GM12874 (cell line): ENCODE measurements around the gene IFITM10.

Source experiments
- TF ChIP-seq, protein P1 (sequence below): IDR thresholded peaks from 2 replicates; pipeline ENCODE4 v1.5.1; 2011; ENCODE audit warnings: low read depth, mild to moderate bottlenecking, control low read depth, low read length, moderate library complexity; ENCODE audit not compliant: insufficient read depth

Gene IFITM10

DNA sequence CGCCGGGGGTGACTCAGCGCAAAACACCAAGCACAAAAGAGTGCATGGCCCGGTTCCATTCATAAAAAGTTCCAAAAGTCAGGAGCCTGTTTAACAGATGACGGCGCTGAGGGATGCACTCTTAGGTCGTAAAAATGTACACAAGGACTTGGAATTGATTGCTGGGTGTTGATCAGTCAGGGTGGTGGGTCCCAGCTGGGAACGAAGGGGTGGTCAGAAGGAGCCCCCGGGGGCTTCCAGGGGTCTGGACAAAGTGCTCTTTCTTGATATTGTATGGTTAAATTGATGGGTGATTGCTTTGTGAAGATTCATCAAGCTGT is 20.7 kb downstream of the IFITM10 start:
- TF ChIP-seq, protein P1, sequence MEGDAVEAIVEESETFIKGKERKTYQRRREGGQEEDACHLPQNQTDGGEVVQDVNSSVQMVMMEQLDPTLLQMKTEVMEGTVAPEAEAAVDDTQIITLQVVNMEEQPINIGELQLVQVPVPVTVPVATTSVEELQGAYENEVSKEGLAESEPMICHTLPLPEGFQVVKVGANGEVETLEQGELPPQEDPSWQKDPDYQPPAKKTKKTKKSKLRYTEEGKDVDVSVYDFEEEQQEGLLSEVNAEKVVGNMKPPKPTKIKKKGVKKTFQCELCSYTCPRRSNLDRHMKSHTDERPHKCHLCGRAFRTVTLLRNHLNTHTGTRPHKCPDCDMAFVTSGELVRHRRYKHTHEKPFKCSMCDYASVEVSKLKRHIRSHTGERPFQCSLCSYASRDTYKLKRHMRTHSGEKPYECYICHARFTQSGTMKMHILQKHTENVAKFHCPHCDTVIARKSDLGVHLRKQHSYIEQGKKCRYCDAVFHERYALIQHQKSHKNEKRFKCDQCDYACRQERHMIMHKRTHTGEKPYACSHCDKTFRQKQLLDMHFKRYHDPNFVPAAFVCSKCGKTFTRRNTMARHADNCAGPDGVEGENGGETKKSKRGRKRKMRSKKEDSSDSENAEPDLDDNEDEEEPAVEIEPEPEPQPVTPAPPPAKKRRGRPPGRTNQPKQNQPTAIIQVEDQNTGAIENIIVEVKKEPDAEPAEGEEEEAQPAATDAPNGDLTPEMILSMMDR: no peak

DNA sequence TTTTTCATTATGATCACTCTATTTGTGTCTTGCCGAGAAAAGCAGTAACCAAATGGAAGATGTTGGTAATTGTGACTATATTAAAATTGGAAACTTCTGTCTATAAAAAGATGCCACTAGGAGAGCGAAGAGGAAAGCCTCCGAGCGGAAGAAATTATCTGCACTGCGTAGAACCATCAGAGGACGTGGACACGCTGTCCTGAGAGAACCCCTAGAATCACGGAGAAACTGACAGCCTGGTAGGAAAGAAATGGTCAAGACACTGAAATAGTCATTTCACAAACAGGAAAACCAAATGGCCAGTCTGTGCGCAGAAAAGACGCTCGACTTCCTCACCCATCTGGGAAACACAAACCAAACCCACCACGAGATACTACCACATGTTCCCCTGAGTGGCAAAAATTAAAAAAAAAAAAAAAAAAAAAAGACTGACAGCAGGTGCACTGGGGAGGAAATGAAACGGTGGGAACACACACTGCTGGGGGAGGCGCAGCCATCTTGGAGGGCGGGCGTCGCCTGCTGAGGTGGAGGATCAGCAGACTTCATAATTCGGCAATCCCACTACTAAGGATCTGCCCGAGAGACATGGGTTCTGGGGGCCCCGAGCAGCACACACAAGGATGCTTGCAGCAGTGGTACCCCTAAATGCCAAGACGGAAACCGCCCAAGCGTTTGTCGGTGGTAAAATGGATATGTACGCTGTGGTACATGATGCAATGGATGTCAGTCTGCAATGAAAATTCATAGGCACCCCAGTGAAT is 21.3 kb downstream of the IFITM10 start:
- TF ChIP-seq, protein P1: no peak

DNA sequence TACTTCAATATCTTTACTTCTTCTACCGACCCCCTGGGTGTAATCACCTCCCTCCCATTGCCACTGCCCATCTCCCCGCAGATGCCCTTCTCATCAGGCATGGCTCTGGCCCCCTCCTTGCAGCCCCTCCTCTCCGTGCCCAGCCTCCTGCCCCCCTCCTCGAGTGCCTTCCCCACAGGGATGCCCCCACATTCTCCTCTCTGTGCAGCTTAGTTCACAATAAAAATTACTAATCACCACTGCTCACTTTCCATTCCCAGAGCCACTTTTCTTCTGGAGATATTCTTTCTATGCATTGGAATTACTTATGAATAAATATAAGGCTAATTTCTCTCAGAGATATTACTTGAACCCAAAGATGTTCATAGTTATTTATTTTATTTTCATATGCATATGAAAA is 22.1 kb downstream of the IFITM10 start:
- TF ChIP-seq, protein P1: no peak

DNA sequence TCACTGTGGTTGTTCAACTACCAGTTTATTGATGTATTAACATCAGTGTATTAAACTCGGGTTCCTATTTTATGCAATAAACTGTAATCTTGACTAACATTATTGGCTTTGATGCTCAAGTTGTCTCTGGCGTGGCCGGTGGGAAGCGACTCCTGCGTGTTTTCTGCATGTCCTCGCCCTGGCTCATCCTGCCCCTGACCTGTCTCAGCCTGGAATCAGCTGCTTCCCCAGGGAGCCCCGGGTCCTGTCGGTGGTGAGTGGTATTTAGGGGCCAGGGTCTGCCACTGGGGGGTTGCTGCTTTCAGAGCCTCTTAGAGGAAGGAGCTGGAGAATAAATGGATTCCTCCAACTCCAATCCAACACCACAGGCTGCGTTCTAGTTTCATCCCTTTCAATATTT is 22.5 kb downstream of the IFITM10 start:
- TF ChIP-seq, protein P1: no peak

DNA sequence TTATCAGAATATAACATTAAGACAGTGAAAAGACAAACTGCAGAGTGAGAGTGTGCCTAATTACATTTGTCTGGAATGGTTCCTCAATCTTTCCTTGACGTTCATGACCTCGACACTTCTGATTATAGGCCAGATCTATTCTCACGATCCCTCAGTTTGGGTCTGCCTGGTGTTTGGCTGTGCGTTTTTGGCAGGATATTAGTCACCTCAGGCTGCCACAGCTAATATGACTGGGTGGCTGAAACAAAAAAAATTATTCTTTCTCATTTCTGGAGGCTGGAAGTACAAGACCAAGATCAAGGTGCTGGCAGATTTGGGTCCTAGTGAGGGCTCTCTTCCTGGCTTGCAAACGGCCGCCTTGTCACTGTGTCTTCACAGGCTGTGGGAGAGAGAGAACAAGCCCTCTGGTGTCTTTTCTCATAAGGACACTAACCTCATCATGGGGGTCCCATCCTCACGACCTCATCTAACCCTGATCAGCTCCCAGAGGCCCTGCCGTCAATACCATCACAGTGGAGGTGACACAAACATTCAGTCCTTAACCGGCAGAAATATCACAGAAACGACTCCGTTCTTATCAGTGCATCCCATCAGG is 23.2 kb downstream of the IFITM10 start:
- TF ChIP-seq, protein P1: no peak

DNA sequence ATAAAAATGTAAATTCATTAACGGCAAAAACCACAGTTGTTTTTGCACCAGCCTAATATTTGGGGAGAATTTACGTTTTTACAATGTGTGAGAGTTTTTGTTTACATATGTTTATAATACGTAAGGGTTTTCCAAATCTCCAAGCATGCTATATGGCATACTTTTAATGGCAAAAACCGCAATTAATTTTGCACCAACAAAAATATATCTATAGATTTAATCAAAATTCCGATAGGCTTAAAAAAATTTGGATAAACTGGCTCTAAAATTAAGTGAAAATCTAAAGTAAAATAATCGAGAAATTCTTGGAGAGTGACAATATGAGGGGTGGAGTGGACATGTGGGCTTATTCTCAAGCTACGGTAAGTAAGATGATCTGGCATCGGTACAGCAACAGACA is 30.6 kb downstream of the IFITM10 start:
- TF ChIP-seq, protein P1: no peak

DNA sequence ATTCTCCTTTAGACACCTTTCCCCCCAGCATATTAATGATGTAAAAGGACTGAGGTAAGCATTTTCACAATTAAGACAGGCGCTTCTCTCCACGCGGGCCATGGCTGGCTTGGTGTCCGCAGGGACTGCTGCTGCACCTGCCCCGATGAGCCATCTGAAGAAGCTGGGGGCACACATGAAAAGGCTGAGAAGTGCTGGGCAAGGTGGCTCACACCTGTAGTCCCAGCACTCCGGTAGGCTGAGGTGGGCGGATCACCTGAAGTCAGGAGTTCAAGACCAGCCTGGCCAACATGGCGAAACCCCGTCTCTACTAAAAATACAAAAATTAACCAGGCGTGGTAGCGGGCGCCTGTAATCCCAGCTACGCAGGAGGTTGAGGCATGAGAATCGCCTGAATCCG is 32.1 kb downstream of the IFITM10 start:
- TF ChIP-seq, protein P1: no peak

DNA sequence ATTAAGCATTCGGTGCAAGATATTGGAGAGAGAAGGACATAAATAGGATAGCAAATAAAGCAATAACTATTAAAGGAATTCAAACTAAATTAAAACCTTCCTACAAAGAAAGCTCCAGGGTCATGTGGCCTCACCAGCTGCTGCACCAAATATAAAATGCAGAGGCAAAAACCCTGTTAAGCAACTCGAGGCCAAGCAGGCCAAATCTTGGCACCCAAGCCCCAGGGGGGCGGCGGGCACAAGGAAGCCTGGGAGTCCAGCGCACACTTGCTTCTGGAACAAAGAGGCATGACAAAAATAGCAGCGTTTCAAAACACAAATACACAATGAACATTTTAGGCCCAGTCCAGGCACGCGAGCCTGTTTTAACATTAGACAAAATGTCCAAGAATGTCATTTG is 32.6 kb downstream of the IFITM10 start:
- TF ChIP-seq, protein P1: no peak
